HG03520 (cell line): ENCODE data around the gene ANKAR.
A peak's percentile ranks its signal among the peaks of the same experiment; 100 is the strongest.
"Not testable (repeated sequence)": the region's sequence is repeated elsewhere in the genome, so short reads cannot be mapped to it uniquely, and the experiment has no call there.

Experiments used
- ATAC-seq: cut with Tn5 transposase; IDR thresholded peaks from one replicate; pipeline ENCODE4 v1.9.1; 2021; ENCODE audit warnings: mild to moderate bottlenecking, moderate library complexity; ENCODE audit not compliant: unreplicated experiment

ANKAR gene

GRCh38 chr2:189657867-189658266 is 16.6 kb upstream of the ANKAR start:
- ATAC-seq: peak; percentile 36

- no peak for ATAC-seq
These were observed 15.9 kb upstream of the ANKAR start for GRCh38 chr2:189658306-189659212.

DNA sequence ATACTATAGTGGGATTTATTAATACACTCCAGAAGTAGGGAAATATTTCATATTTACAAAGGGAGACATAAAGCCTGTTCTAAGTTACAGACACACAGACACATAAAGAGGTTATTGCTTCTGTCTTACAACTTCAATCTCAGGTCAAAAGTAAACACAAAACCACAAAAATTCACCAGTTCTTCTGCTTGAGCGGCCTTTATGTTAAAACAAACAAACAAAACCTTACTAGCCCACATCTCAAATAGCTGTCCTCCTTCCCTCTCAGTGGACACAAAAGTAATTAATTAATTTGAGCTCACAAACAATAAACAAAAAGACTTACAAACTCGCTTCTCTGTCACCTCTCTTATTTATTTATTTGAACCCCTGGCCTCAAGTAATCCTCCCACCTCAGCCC is 14.7 kb upstream of the ANKAR start:
- ATAC-seq: no peak

DNA sequence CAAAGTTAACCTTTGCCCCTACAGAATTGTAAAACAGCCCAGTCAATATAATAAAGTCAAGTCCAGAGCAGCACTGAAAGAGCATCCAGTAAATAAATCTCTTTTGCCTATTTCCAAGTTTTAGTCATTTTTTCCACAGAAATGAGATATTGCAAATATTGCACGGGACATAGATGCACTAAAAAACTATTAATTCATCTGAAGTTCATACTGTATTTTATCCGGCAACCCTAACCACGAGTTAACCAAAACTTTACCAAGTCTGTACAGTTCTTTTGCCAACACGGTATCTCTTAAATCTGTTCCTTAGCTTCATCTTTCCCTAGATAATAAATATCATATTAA is 13.7 kb upstream of the ANKAR start:
- ATAC-seq: no peak

DNA sequence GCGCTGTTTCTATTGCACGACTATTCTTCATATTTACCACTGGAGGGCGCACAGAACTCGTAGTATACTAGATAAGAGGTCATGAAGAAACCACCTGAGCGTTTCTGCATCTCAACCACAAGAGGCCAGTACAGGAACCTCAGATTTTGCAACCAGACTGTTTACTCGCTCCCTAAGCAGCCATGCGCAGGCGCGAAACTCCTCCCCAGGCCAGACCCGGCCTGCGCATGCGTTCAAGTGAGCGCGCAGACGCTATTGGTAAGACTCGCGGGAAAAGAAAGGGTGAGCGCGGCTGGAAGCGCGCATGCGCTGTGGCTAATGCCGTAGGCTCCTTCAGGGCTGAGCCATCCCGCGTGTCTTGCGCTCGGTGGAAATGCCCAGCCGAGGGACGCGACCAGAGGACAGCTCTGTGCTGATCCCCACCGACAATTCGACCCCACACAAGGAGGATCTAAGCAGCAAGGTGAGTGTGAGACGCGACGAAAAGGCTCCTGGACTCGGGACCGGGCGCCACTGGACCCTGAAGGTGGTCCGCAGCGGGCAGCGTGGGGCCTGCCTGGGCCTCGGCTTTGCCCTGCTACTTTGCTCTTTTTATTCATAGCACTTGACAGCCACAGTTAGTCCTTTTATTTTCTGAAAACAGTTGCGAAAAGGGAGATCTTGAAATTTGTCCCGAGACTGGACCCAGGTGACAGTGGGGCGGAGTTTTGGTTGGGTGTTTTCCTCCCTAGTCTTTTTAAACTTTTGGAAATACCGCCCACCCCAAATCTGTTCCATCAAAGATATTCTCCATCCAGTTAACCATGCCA is 13.1 kb upstream of the ANKAR start, which contains the start of gene ASNSD1:
TSS of gene ASNSD1 (plus strand) at position 312 of the 809 bp plus-strand sequence. CDS start 4,674 bp downstream, outside the sequence.
- ATAC-seq: peak; percentile 89

DNA sequence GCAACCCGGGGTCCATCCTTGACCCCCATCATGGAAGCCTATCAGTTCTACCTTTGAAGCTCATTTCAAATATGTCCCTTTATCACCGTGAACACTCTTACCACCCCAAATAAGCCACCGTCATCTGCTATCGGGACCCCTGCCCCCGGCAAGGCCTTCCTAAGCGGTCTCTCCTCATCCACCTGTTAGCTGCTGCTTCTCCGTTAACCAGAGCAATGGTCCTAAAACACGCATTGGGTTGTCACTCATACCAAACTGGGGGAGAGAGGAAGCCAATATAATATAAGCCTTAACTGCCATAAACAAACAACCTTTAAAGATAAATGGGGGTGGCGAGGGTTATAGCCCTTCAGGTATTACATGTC is 12.5 kb upstream of the ANKAR start:
- ATAC-seq: no peak

DNA sequence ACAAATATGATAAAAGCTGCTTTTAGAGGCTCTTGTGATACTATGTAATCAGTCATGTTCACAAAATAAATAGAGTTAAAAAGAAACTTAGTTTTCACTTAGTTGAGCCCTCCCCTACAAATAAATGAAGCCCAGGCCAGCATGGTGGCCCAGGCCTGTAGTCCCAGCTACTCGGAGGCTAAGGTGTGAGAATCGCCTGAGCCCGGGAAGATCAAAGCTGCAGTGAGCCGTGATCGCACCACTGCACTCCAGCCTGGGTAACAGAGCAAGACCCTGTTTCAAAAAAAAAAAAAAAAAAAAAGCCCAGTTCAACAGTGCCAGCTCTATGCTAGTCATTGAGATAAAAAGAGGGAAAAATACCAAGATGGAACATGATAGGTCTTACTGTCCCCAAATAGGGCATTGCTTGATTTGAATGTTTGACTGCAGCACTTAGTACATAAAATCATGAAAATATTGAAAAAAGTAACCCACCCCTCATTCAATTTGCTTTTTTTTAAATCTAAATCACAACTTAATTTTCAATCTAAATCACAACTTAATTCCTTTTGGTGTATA is 11.7 kb upstream of the ANKAR start:
- no peak for ATAC-seq

GRCh38 chr2:189663319-189663718 is 11.2 kb upstream of the ANKAR start:
- not testable (repeated sequence) for ATAC-seq

DNA sequence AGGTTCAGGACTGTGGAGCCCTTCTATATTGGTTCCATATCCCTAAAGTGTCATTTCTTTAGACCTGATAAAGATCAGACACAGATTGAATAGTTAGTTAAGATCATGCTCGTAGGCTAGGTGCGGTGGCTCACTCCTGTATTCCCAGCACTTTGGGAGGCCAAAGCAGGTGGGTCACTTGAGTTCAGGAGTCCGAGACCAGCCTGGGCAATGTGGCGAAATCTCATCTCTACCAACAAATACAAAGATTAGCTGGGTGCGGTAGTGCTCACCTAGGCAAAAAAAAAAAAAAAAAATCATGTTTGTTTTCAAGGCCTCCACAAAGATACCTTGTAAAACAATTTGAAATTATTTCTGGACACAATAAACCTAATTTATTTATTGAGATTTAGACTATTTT is 4.6 kb upstream of the ANKAR start:
- no peak for ATAC-seq

DNA sequence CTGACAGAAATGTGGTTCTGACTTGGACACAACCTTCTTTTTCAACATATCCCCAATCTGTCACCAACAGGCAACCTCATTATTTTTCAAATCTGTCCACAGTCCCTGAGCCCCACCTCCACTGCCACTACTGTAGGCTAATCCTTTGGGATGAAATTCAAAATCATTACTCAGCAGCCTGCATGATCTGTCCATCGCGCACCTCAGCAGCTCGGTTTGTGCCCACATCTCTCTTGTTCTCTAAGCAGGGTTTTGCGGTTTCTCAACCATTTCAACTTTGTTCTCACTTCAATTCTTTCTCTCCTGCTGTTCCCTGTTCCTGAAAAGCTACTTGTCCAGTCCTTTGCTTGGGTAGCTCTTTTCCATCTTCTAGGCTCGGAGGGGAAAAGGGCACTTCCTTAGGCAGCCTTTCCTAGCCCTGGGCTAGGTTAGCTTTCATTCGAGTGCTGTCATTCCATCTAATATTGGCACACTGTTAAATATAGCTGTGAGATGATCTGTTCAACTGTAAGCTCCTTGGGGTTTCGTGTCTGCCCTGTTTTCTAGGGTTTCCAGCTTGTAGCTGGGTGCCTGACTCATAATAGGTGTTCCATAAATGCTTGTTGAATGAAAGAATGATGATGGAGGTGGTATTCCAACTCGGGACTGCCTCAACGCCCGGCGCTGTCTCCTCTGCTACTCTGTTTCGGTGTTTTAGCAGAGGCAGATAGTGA is 653 bp upstream of the ANKAR start:
- ATAC-seq: peak; percentile 22

DNA sequence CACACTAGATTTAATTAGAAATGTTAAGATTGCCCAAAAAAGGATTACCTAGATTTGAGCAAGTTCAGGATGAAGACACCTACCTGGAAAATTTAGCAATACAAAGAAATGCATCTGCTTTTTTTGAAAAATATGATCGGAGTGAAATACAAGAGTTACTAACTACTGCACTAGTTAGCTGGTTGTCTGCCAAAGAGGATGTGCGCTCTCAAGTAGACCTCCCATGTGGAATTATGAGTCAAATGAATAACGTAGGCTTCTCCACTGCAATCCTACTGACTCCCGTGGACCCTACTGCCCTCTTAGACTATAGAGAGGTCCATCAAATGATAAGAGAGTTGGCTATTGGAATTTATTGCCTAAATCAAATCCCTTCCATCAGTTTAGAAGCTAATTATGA is 2.0 kb downstream of the ANKAR start:
- no peak for ATAC-seq

DNA sequence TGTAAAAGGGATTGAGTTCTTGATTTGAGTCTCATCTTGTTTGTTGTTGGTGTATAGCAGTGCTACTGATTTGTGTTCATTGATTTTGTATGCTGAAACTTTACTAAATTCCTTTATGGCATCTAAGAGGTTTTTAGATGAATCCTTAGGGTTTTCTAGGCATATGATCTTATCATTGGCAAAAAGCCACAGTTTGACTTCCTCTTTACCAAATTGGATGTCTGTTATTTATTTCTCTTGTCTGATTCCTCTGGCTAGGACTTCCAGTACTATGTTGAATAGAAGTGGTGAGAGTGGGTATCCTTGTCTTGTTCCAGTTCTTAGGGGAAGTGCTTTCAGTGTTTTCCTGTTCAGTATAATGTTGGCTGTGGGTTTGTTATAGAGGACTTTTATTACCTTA is 4.8 kb downstream of the ANKAR start:
- ATAC-seq: no peak

DNA sequence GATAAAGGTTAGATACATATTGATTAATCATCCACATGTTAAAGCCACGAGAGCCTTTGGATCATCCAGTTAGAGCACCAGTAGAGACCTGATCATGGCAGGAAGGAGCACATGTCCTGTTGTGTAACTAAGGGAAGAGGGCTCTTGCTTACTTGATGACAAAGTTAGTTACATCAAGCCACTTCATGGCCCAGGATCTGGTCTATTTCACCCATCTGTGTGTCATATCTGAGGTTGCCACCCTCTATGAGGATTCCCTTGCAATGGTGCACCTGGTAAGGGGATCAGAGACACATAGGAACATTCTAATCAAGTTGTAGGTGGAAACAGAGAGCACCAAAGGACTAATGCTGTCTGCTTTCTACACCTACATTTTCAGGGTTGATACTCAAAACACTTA is 6.7 kb downstream of the ANKAR start:
- ATAC-seq: no peak

GRCh38 chr2:189681903-189682302 is 7.4 kb downstream of the ANKAR start:
- no peak for ATAC-seq

DNA sequence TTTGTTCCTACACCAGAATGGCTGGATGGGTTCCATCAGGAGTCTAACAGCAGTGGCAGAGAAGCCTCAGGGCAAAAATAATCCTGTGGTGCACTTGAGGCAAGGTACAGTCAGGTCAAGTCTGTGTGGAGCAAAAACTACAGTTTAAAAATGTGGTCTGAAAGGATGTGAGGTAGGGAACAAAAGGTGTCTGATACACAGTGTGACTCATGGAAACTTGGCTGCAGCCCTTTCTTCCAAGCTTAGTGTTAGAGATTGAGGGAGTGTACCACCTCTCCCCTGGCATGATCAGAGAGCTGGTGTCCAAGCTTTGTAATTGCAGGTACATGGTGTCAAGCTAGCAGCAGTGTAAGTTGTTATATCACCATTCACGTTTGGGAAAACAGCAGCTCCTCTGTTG is 8.9 kb downstream of the ANKAR start:
- ATAC-seq: no peak

GRCh38 chr2:189684811-189685210 is 10.3 kb downstream of the ANKAR start:
- no peak for ATAC-seq

GRCh38 chr2:189685540-189686229 is 11.2 kb downstream of the ANKAR start:
- ATAC-seq: no peak

DNA sequence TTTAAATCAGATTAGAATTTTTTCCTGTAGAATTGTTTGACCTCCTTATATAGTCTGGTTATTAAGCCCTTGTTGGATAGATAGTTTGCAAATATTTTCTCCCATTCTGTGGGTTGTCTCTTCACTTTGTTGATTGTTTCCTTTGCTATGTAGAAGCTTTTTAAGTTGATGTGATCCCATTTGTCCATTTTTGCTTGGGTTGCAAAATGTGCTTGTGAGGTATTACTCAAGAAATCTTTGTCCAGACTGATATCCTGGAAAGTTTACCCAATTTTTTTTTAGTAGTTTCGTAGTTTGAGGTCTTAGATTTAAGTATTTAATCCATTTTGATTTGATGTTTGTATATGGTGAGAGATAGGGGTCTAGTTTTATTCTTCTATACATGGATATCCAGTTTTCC is 13.3 kb downstream of the ANKAR start:
- not testable (repeated sequence) for ATAC-seq

- no peak for ATAC-seq
These were observed 21.8 kb downstream of the ANKAR start for GRCh38 chr2:189696223-189696622.
